ENCODE measurements around the gene ASB13. TPM values are rescaled to one million over a fixed set of nuclear protein-coding genes. Genes with fewer than 3 reads are reported as not detected.

The ASB13 gene
- total and polyA plus RNA-seq, 10 of the 15 experiments (the other 5 are each of a cell fraction or from before 2014, with no cell fraction given), result 0.02 to 0.59 (median 0.10) TPM; not detected in 2

GRCh38 chr10:5620966-5621365, 45.4 kb downstream of the ASB13 start:
- no peaks in the 10 kb centered on the region for H3K9me3 ChIP-seq (replicated peaks; ENCODE audit: control insufficient read depth, insufficient read depth, low read length)
- CTCF ChIA-PET, result interaction anchor here (1.4 to 21.3 kb wide), 3 partner anchors 37 to 771 kb away, joined by 6 to 535 read pairs (median 29); no protein-coding TSS in a partner anchor
- no peak overlapping the region for H3K4me3 ChIP-seq
- DNase-seq (ENCODE audit: low read depth, low spot score) (no peak), ATAC-seq (no peak), FAIRE-seq (no peak)
- POLR2A ChIA-PET, result no interaction called here
- H2AFZ ChIP-seq (ENCODE audit: control insufficient read depth, low read depth, low read length), result no peak overlapping the region
- H3K36me3 ChIP-seq (ENCODE audit: control insufficient read depth in 2 of 2, insufficient read depth in 2 of 2, low read length in 1 of 2), result no peaks in the 10 kb centered on the region
- TF ChIP-seq CHD1 (IDR thresholded peaks at IDR 0.05; ENCODE audit: low read depth, low read length), result no peak
- TF ChIP-seq JUND (IDR thresholded peaks at IDR 0.05; ENCODE audit: low read depth, low read length), result no peak
- no peak for TF ChIP-seq MYB (IDR thresholded peaks at IDR 0.05; ENCODE audit: borderline replicate concordance, low read depth, low read length)
- TF ChIP-seq RUNX3 (IDR thresholded peaks at IDR 0.05; ENCODE audit: low read length), result no peak
- TF ChIP-seq PML (IDR thresholded peaks at IDR 0.05; ENCODE audit: low read length), result no peak
- no peak for TF ChIP-seq POLR2AphosphoS2 (IDR thresholded peaks at IDR 0.05; ENCODE audit: low read depth, low read length)
- TF ChIP-seq NFXL1 (IDR thresholded peaks at IDR 0.05; ENCODE audit: borderline replicate concordance), result no peak
- no peak for TF ChIP-seq E2F8 (IDR thresholded peaks at IDR 0.05; ENCODE audit: low read depth, partially characterized antibody)
- TF ChIP-seq KLF5 (IDR thresholded peaks at IDR 0.05; ENCODE audit: partially characterized antibody), result no peak
- TF ChIP-seq, protein P1, sequence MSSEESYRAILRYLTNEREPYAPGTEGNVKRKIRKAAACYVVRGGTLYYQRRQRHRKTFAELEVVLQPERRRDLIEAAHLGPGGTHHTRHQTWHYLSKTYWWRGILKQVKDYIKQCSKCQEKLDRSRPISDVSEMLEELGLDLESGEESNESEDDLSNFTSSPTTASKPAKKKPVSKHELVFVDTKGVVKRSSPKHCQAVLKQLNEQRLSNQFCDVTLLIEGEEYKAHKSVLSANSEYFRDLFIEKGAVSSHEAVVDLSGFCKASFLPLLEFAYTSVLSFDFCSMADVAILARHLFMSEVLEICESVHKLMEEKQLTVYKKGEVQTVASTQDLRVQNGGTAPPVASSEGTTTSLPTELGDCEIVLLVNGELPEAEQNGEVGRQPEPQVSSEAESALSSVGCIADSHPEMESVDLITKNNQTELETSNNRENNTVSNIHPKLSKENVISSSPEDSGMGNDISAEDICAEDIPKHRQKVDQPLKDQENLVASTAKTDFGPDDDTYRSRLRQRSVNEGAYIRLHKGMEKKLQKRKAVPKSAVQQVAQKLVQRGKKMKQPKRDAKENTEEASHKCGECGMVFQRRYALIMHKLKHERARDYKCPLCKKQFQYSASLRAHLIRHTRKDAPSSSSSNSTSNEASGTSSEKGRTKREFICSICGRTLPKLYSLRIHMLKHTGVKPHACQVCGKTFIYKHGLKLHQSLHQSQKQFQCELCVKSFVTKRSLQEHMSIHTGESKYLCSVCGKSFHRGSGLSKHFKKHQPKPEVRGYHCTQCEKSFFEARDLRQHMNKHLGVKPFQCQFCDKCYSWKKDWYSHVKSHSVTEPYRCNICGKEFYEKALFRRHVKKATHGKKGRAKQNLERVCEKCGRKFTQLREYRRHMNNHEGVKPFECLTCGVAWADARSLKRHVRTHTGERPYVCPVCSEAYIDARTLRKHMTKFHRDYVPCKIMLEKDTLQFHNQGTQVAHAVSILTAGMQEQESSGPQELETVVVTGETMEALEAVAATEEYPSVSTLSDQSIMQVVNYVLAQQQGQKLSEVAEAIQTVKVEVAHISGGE (CRISPR knock-in tag; IDR thresholded peaks at IDR 0.05), result no peak
- no peak for TF ChIP-seq POU2F2 (IDR thresholded peaks at IDR 0.05; ENCODE audit: borderline replicate concordance, low read depth, low read length)
- no peak for TF ChIP-seq ZBTB40 (IDR thresholded peaks at IDR 0.05; ENCODE audit: borderline replicate concordance)
- no peak for TF ChIP-seq STAT3 (IDR thresholded peaks at IDR 0.05; ENCODE audit: low read depth, low read length)
- no peak for TF ChIP-seq CEBPB (IDR thresholded peaks at IDR 0.05; ENCODE audit: borderline replicate concordance in 1 of 2, low read depth in 2 of 2, low read length in 2 of 2)
- no peak overlapping the region for H3K9ac ChIP-seq (ENCODE audit: control insufficient read depth, insufficient read depth, low read length)
- in situ Hi-C loops (cut with MboI) (loop anchor here (5.0 to 10.0 kb wide), 2 partner anchors 179 to 776 kb away; no protein-coding TSS in a partner anchor), intact Hi-C loops (cut with micrococcal nuclease; ENCODE audit: unreplicated experiment) (loop anchor here (5.0 kb wide), 1 partner anchor 774 kb away; no protein-coding TSS in a partner anchor)
- 68% methylated on average over 16 of the region's 16 CpGs for WGBS (ENCODE audit: insufficient coverage, insufficient replicate concordance, low lambda C conversion rate, missing lambda C conversion rate)
- SMC1A ChIA-PET (ENCODE audit: uncharacterized antibody, unreplicated experiment), result interaction anchor here (0.9 kb wide), 1 partner anchor 11 kb away, joined by 4 read pairs; no protein-coding TSS in a partner anchor
- no peak overlapping the region for H3K27ac ChIP-seq (ENCODE audit: control insufficient read depth, insufficient read depth)
- H3K4me1 ChIP-seq (ENCODE audit: control insufficient read depth, insufficient read depth, low read length), result no peaks in the 10 kb centered on the region
- H3K4me2 ChIP-seq (ENCODE audit: control insufficient read depth, insufficient read depth), result no peak overlapping the region
- RAD21 ChIA-PET (ENCODE audit: unreplicated experiment), result interaction anchor here (5.1 kb wide), 1 partner anchor 178 kb away, joined by 136 read pairs; no protein-coding TSS in a partner anchor
- no TSS peak for BruUV-seq (replicated peaks)
- H3K79me2 ChIP-seq (ENCODE audit: control insufficient read depth, insufficient read depth, low read length), result no peaks in the 10 kb centered on the region
- H3K27me3 ChIP-seq (replicated peaks in 1 of 2; ENCODE audit: control insufficient read depth in 2 of 2, insufficient read depth in 2 of 2, low read length in 1 of 2), result peaks cover 2 to 6% of the 10 kb centered on the region in 2 experiments; a peak in 2 of 4 replicates
- H4K20me1 ChIP-seq (ENCODE audit: control insufficient read depth, insufficient read depth), result no peaks in the 10 kb centered on the region
